Lower lobe of right lung (tissue), 2 donors: ENCODE measurements around the gene UBAP2. TPM values are rescaled to one million over a fixed set of nuclear protein-coding genes. Genes with fewer than 3 reads are reported as not detected.

Experiments
- ATAC-seq, 2 donors: fragments of 200-7000 bp; cut with Tn5 transposase; one replicate each; pipeline ENCODE4 v1.9.1; 2020 to 2022; ENCODE audit warnings: mild to moderate bottlenecking in 2 of 2, moderate library complexity in 2 of 2
- DNase-seq: peaks from one replicate; pipeline ENCODE4 v3.0.0-alpha.2; 2020
- H3K27ac ChIP-seq: fragments of 200-600 bp; one replicate; pipeline ENCODE4 v1.8.0; 2022
- H3K27me3 ChIP-seq: fragments of 200-600 bp; one replicate; pipeline ENCODE4 v1.8.0; 2022; ENCODE audit warnings: low read depth
- H3K36me3 ChIP-seq: fragments of 200-600 bp; one replicate; pipeline ENCODE4 v1.8.0; 2022; ENCODE audit warnings: mild to moderate bottlenecking
- H3K4me1 ChIP-seq: fragments of 200-600 bp; one replicate; pipeline ENCODE4 v1.8.0; 2022
- H3K4me3 ChIP-seq: fragments of 200-600 bp; one replicate; pipeline ENCODE4 v1.8.0; 2022; ENCODE audit warnings: mild to moderate bottlenecking
- H3K9me3 ChIP-seq: fragments of 200-600 bp; one replicate; pipeline ENCODE4 v1.8.0; 2022
- intact Hi-C: fragments of 100-400 bp; cut with DNase I; formaldehyde crosslinking; loops from one replicate; pipeline ENCODE4 v1.11.0; 2022
- total RNA-seq: library from RNA; stranded (reverse); fragmentation: NEBNext Ultra II Directional; extraction: Animal tissue kit (Norgen Biotek cat#: 25700); gene quantifications from one replicate; pipeline ENCODE4 v1.2.1, GENCODE V29; 2021
- TF ChIP-seq, protein P1 (sequence below): fragments of 200-600 bp; IDR thresholded peaks from one replicate; pipeline ENCODE4 v1.8.0; 2022; ENCODE audit warnings: antibody characterized with exemption, mild to moderate bottlenecking
- donor health status: DM: no; HTN: yes; CAD: no; lungs with severe emphysema.

The UBAP2 gene
- total RNA-seq, 1 donor from 2014 or later, result 33.3 TPM

DNA sequence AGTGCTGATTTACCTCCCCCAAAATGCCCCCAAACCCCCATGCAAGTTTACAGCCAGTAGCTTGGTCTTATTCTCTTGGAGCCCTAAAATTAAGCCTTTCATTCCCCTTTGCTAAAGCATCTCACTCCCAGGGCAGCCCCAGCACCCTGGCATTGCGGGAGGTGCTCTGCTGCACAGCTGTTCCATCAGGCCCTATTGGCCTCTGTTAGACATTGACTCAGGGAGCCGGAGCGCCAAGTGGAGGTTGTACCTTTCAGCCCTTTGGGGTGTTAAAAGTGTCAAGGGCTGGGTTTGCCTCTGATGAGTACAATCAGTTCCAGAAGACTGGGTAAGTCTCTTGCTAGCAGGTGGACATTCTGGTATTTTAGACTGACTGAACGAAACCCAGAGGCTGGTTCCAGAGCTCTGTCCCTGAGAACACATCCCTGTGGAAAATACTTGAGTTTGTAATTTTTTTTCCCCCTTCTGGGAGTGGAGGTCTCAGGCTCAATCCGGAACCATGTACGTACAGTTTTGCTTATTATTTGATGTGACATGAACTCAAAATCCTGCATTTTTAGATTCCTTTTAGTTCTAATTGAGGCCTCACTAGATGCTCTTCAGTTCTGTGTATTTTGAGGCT, 129.3 kb downstream of the UBAP2 start:
- DNase-seq, result no peak
- no peaks in the 10 kb centered on the region for H3K4me1 ChIP-seq
- TF ChIP-seq, protein P1, sequence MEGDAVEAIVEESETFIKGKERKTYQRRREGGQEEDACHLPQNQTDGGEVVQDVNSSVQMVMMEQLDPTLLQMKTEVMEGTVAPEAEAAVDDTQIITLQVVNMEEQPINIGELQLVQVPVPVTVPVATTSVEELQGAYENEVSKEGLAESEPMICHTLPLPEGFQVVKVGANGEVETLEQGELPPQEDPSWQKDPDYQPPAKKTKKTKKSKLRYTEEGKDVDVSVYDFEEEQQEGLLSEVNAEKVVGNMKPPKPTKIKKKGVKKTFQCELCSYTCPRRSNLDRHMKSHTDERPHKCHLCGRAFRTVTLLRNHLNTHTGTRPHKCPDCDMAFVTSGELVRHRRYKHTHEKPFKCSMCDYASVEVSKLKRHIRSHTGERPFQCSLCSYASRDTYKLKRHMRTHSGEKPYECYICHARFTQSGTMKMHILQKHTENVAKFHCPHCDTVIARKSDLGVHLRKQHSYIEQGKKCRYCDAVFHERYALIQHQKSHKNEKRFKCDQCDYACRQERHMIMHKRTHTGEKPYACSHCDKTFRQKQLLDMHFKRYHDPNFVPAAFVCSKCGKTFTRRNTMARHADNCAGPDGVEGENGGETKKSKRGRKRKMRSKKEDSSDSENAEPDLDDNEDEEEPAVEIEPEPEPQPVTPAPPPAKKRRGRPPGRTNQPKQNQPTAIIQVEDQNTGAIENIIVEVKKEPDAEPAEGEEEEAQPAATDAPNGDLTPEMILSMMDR, result no peak
- intact Hi-C loops, result no loop called here
- no peaks in the 10 kb centered on the region for H3K27me3 ChIP-seq
- H3K4me3 ChIP-seq, result no peak overlapping the region
- H3K36me3 ChIP-seq, result peaks cover 99% of the 10 kb centered on the region
- peak overlapping the region; percentile 6 for H3K27ac ChIP-seq
- no peak for ATAC-seq
- no peaks in the 10 kb centered on the region for H3K9me3 ChIP-seq

DNA sequence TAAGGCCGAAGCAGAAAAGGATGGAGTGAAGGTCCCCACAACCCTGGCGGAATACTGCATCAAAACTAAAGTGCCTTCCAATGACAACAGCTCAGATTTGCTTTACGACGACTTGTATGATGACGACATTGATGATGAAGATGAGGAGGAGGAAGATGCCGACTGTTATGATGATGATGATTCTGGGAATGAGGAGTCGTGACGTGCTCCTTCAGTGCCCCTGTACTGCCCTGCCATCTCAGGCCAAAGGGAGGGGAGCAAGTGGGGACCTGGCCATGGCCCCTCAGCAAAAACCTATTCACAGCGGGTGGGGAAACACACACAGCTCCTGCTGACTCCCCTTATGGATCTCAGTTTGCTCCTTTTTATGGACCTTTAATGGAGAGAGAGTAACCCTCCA, 131.7 kb downstream of the UBAP2 start:
- no peak for DNase-seq
- ATAC-seq, result no peak
- H3K27ac ChIP-seq, result no peak overlapping the region
- no peaks in the 10 kb centered on the region for H3K9me3 ChIP-seq
- TF ChIP-seq, protein P1, result no peak
- no peaks in the 10 kb centered on the region for H3K4me1 ChIP-seq
- H3K27me3 ChIP-seq, result no peaks in the 10 kb centered on the region
- peaks cover 99% of the 10 kb centered on the region for H3K36me3 ChIP-seq
- H3K4me3 ChIP-seq, result no peak overlapping the region
- intact Hi-C loops, result no loop called here

DNA sequence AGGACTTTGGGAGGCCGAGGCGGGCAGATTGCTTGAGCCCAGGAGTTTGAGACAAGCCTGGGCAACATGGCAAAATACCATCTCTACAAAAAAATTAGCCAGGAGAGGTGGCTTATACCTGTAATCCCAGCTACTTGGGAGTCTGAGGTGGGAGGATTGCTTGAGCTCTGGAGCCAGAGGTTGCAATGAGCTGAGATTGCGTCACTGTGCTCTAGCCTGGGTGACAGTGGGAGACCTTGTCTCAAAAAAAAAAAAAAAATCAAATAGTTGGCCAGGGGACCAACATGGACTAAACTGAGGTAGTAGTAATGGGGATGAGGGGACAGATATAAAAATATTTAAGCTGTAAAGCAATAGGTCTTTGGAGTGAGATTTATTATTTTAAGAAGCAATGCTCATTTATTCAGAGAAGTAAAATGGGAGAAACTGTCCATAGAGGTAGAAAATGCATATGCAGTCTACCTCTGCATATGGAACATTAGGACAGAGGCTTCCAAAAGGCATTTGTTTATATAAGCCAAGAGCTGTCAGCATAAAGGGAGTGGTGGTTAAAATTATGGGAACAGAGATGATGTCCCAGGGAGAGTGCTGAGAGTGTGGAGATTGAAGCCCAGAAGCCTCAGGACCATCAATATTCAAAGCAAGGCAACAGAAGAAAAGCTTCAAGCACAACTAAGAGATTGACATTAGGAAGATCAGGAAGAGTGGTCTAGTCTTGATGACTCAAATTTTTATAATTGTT, 133.6 kb downstream of the UBAP2 start:
- TF ChIP-seq, protein P1, result no peak
- Histone ChIP-seq H3K4me1 (no peaks in the 10 kb centered on the region), H3K9me3 (no peaks in the 10 kb centered on the region), H3K36me3 (peaks cover 79% of the 10 kb centered on the region), H3K27ac (no peak overlapping the region), H3K27me3 (no peaks in the 10 kb centered on the region), H3K4me3 (no peak overlapping the region)
- intact Hi-C loops, result no loop called here
- no peak for ATAC-seq
- no peak for DNase-seq

DNA sequence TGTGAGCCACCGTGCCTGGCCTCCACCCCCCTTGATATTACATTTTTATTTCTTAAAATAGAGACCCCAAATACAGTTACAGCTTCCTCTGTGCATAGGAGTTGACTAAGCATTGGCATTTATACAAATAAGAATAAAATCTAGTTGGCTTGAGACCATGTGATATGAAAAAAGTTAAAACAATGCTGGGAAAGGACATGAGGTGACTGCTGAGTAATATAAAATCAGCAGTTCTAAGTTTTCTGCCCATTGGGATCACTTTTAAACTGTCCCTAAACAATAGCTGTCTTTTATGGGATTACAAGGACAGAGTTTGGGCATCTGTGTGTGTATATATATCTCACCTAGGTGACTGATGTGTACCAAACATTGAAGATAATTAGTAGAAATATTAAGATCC, 135.1 kb downstream of the UBAP2 start:
- no peaks in the 10 kb centered on the region for H3K4me1 ChIP-seq
- H3K4me3 ChIP-seq, result no peak overlapping the region
- TF ChIP-seq, protein P1, result no peak
- DNase-seq (no peak), ATAC-seq (no peak)
- intact Hi-C loops, result no loop called here
- no peaks in the 10 kb centered on the region for H3K9me3 ChIP-seq
- H3K36me3 ChIP-seq, result peaks cover 64% of the 10 kb centered on the region
- no peaks in the 10 kb centered on the region for H3K27me3 ChIP-seq
- H3K27ac ChIP-seq, result no peak overlapping the region

DNA sequence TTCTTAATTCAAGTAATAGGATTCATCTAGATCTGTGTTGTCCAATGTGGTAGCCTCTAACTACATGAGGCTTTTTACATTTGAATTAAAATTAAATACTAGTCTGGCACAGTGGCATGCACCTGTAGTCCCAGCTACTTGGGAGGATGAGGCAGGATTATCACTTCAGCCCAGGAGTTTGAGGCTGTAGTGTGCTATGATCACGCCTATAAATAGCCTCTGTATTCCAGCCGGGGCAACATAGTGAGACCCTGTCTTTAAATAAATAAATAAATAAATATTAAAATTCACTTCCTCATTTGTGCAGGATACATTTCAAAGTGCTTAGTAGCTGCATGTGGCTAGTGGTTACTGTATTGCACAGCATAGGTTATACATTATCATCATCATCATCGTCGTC, 139.9 kb downstream of the UBAP2 start:
- no peaks in the 10 kb centered on the region for H3K27me3 ChIP-seq
- H3K4me1 ChIP-seq, result no peaks in the 10 kb centered on the region
- H3K9me3 ChIP-seq, result no peaks in the 10 kb centered on the region
- ATAC-seq (no peak), DNase-seq (no peak)
- TF ChIP-seq, protein P1, result no peak
- no peak overlapping the region for H3K27ac ChIP-seq
- H3K36me3 ChIP-seq, result peaks cover 17% of the 10 kb centered on the region
- intact Hi-C loops, result no loop called here
- no peak overlapping the region for H3K4me3 ChIP-seq
